ENCODE data around the gene MPZL3.

Gene MPZL3

DNA sequence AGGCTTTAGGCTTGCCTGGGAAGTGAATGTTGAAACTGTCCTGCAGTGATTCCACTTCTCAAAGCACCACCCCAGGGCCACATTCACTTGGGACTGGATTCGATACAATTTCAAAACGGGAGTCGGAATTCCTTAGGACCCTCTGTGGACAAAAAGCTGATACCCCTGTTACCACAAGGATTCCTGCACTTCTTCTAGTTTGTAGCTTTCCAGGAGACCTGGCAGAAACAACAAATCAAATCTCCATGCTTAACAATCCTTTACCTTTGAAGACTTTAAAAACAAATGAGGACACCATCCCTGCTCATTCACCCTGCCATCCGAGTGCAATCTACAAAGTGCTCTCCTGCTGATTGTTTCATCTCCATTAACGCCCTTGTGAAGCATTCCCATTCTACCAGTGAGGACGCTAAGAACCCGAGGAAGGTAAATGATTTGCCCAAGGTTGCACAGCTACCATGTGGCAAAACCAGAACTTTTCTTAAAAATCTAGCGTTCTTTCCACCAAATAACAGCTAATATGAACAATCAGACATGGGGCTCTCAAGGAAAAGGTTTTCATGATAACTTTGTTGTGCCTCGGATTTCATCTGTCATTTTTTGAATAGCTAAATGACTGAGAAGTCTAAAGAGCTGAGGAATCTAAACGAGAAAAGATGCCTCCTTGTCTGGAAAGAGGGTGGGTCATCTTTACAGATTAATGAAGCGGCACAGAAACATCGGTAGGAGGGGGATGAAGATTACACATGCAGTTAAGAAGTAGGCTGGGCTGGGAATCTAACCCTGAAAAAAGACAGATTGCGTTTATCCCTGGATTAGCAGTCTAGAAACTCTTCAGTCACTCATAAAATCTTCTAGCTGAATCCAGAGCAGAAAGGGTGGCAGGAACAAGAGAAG, 12.7 kb upstream of the MPZL3 start:
- DNase-seq: no peak

DNA sequence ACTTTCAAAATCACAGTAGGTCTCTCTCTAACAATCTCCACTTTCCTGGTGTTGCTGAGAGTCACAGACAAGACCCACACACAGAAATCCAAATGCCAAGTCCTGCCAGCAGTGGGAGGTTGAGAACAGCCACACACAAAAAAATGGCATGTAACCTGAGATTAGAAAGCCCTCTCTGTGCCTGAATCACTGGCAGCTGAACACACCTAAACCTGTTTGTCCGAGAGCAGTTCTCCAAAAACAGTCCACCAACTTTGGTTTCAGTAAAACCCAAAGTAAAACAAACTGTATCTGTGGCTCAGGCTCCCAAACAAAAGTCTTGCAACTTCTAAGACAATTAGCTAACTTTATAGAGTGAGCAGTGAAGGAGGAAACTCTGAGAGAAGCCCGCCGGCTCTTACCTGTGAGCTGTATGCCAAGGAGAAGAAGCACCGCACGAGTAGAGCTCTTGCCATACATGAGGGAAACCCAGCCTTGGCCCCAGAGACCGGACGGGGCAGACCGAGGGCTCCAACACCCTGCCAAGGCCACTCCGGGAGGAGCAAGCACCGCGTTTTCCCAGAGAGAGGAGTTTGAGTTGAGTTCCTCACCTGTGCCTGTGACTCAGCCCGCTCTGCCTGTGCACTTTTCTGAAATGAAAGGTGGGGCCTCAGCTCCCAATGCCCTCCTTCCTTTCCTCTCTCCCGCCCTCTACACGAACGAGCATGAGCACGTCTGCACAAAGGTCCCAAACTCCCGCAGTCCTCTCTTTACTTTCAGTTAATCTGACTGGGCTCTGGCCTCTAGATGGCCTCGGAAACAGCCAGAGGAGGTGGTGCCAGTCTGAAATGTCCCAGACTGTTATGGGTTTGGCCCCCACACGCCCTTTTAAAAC, 11.8 kb upstream of the MPZL3 start, which contains the start of gene MPZL2:
Gene MPZL2 (minus strand): TSS at position 603 of the 874 bp plus-strand sequence. CDS start 144 bp downstream, at position 459.
- no peak for DNase-seq

DNA sequence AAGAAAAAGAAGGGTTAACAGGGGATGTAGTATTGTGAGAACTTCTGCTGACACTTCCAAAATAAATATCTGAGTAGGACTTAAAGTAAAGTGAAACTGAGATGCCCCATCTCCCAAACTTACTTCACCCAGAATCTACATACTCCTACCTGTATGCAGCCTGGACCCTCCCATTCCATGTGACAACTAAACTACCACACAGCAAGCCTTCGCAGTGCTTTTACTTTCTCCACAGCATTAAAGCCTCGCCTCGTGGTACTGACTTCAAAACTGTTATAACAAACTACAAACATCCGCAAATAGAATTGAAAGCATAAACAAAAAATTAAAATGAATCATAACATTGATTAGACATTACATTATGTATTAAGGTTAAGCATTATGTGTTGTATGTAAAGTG, 10.9 kb upstream of the MPZL3 start:
- DNase-seq: no peak

DNA sequence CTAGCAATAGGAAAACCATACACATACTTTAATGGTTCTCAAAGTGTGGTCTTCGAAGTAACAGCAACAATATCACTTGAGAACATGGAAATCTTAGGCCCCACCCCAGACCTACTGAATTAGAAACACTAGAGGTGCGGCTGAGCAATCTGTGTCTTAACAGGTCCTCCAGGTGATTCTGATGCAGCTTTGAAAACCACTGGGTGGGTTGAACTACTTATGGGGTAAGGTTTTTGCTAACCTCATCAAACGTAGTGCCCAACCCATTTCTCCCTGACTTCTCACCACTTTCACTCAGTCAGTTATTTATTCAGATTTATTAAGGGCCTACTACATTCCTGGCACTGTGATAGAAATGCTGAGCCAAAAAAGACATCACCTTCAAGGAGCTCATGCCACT, 8.2 kb upstream of the MPZL3 start:
- no peak for DNase-seq

DNA sequence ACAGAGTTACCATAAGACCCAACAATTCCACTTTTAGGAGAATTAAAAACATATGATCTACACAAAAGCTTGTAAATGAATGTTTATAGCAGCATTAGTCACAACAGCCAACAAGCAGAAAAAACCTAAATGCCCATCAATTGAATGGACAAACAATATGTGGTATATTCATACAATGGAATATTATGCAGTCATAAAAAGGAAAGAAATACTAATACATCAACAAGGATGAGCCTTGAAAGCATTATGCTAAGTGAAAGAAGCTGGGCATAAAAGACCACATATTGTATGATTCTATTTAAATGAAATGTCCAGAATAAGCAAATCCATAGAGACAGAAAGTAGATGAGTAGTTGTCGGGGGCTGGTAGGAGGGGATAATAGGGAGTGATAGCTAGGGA, 7.0 kb upstream of the MPZL3 start:
- no peak for DNase-seq

DNA sequence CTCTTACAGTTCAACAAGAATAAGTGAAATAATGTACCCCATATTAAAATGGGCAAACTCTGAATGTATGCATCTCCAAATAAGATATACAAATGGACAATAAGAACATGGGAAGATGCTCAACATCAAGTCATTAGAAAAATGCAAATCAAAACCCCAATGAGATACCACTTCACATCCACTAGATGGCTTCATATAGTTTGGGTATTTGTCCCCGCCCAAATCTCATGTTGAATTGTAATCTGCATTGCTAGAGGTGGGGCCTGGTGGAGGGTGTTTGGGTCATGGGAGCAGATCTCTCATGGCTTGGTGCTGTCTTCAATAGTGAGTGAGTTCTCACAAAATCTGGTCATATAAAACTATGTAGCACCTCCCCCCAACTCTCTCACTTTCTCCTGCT, 6.2 kb upstream of the MPZL3 start:
- DNase-seq: no peak

DNA sequence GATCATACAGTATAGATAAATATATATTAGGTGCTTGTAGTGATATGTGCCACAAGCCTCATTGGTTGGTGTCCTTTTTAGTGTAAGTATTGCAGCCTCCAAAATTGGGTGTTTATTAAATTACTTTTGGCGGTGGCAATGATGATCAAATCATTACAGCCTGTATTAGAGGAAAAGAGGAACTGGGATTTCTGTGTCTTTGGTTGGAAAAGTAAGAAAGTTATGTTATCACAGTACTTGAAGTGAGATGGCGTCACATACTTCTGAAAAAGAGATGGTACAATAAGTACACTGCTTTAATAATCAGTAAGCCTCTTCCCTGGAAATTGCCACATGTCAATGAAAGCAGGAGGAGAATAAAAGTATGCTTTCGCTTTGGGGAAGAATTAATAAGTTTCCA, 523 bp upstream of the MPZL3 start:
- DNase-seq: no peak

DNA sequence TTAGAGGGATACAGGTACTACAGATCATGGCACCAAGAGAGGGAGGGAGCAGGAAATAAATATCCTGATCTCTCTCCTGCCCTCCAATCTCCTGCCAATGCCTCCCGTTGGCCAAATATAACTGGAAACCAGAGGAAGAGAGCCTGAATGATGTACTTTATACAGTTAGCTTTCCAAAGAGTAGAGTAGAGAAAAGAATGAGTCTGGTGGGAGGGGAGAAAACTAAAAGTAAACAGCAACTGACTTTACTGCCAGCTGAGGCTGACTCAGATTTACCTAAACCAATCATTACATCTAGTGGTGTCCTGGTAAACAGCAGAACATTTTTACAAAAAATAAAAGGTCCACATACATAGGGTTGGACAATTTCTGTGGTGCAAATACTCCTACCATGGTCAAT, 5.1 kb downstream of the MPZL3 start:
- no peak for DNase-seq

DNA sequence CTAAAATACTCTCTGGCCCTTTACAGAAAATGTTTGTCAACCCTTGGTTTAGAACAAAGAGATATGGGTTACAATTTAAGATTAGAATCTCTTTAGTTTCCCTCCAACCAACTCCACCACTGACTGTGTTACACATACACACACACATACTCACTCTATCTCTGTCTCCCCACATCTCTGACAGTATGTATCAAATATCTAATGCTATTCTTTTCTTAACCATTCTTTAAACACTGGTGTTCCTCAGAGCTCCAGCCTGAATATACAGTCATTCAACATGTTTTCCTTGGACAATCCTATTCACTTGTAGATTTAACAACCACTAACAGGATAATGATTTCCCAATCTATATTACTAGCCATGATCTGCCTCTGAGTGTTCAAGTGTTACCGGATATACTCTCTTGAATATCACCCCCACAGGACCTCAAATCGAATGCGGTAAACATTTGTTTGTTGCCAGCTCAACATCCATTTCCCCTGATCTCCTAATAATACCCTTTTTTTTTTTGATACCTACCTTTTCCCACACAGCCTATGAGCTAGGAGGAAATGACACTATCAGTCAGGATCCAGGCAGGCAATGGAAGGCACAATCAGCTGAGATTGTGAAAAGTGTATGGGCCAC, 6.1 kb downstream of the MPZL3 start:
- no peak for DNase-seq

DNA sequence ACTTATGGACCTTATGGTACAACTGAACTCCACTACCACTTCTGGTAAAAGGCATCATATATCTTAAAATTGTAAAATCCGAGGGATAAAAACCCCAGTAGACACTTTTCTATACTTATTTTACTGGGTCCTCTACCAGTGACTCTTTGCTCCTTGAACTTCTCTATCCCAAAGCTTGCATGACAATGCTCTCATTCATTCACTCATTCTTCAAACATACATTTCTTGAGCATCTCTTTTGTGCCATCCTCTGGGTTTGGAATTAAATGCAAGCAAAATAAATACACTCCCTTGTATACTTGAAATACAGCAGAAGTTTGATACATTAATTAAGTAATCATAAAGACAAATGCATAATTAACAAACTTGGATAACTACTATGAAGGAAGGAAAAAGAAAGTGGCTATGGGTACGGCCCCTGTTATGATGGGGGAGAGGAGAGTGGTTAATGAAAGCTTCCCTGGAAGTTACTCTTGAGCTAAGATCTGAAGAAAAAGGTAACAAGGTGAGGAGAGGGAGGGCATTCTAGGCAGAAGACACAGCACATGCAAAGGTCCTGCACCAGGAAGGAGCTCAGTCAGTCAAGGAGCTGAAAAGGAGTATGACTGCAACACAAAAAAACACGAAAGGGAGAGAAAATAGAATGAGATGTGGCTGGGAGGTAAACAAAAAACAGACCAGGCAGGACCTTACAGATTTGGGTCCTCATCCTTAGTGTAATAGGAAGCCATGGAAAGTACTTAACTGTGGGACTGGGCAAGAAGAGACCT, 8.0 kb downstream of the MPZL3 start:
- no peak for DNase-seq

DNA sequence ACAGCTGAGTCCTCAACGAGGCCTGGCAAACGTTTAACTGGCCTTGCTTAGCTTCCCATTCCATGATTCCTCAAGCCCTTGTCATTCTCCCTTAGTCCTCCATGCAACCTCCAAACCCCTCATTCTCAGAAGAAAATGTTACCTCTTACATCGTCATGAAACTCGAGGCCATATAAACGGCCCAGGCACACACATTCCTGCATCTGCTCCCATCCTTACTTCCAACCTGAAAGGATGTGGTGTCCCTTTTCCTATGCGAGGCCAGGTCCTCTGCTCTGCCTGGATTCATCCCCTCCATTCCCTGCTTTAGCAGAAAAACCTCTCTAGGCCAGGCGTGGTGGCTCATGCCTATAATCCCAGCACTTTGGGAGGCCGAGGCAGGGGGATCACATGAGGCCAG, 9.0 kb downstream of the MPZL3 start:
- no peak for DNase-seq

DNA sequence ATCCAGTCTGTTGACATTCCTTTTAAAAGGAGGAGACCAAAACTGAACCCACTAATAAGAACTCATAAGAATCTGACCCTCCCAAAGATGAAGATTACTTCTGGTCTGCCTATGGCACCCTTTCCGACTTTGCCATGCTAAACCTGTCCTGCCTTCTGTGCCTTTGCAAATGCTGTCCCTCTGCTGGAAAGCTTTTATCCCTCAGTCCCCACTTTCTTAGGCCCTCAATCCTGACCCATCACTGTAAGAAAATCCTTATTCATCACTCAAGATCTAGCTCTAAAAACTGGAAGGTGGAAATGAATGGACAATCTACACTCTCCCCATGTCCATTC, 10.4 kb downstream of the MPZL3 start:
- no peak for DNase-seq

DNA sequence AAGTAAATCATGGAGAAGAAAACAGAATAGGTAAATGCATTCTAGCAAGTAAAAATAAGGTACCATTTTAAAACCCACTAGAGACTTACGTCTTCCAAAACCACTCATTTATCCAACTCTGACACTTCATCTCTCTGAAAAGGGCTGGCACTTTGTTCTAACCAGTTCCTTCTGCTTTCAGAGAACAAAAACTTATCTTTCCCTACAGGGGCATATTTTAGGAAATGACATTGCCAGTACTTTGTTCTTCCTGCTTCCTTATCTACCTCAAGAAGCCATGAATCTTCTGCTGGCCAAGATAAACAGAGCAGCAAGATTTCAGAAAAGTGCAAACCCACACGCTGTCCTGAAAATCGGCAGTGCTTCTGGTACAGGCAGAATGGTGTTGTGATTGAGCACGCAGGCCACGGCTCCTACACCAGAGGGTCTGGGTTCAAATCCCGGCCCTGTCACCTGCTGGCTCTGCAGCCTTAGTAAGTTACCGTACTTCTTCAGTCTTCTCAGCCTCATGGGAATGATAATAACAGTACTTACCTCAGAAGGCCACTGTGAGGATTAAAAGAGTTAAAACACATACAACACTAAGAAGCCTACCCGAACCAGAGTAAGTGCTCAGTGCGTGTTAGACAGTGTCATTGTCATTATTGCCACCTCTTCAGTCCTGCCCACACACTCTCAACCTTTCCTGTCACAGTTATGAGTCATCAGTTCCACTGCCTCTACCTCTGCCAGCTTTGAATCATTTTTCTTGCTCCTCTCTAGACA, 11.0 kb downstream of the MPZL3 start:
- no peak for DNase-seq

DNA sequence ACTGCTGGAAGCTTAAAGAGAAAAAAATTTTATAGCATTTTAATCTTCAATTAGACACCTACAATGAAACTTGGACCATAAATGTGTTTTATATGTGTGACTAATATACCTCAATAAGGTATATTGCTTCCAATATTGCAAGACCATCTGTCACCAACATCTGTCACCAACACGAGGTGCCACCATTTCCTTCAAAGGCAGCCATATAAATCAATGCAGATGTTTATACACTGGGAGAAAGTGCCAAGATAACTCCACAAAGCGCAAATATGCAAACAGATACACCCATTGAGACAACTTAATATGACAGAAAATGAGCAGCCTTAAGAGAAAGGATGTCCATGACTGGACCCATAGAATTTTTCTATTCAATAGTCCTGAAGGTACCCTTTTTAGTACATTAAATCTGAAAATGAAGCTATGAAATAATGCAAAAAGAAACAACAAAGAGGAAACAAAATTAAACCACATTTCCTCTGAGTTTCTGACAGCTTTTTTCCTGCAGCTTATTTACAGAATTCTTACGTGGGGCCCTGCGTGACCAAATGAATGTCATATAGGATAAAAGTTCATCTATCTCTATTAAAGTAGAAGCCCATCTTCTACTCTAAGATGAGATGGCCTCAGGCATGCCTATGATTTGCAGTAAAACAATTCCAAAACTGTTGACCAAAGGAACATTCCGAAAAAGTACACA, 12.5 kb downstream of the MPZL3 start:
- DNase-seq: no peak

DNA sequence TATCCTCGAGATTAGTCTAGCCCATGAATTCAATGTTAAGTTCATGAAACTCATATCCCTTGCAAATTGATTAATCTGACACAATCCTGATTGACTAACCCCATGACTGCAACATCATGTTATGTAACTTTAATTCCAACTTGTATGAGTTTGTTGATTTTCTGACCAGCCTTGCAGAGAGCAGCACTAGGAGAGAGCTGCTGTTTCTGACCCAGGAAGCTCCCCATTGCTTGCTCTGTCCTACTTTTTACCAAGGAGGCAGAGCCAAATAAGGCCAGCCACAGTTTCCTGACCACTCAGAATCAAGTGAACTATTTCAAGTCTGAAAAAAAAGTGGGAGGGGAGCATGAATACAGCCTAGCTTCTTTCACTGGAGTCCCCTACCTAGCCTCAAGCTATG, 13.2 kb downstream of the MPZL3 start:
- DNase-seq: no peak

DNA sequence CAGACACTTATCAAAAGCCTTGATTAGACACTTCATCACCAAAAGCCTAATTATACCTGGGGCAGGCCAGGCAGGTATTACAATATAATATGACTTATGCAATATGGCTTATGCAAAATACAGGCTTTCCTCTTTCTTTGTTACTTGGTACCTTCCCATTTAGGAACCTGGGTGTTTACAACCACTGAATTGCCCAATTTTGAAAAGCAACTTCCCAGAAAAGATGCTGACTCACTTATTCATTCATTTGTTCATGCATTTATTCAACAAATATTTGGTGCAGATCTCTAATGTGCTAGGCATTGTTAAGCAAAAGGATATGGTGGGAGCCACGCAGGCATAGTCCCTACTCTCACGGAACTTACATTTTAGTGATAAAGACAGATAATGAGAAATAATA, 13.7 kb downstream of the MPZL3 start:
- DNase-seq: no peak

DNA sequence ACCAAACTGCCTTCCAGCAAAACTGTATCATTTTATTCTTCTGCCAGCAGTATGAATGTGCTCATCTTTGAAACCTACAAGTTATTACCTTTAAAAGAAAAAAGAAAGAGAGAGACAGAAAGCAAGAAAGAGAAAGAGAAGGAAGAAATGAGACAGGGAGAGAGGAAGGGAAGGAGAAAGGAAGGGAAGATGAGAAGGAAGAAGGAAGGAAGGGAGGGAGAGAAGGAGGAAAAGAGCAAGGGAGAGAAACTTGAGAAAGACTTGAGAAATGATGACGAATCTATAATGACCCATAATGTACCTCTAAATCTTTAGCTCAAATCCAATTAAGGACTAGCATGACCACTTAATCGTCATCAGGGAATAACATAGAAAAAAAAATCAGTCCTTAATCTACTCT, 16.0 kb downstream of the MPZL3 start:
- DNase-seq: no peak

DNA sequence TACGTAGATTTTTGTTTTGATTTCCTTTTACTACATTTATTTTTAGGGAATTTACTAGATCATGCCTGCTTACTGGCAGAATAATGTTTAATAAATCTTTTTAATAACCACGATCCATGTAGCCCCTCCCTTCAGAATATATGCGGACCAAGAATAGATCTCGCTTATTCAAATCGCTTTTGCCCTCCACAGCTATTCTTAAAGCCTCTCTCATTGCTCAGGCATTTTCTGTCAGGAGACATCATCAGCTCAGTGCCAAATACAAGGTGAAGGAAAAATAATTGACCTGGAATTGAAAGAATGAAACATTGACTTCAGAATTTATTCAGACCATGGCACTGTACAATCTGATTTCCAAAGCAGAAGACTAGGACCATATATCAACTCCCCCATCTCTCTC, 17.3 kb downstream of the MPZL3 start:
- DNase-seq: no peak

DNA sequence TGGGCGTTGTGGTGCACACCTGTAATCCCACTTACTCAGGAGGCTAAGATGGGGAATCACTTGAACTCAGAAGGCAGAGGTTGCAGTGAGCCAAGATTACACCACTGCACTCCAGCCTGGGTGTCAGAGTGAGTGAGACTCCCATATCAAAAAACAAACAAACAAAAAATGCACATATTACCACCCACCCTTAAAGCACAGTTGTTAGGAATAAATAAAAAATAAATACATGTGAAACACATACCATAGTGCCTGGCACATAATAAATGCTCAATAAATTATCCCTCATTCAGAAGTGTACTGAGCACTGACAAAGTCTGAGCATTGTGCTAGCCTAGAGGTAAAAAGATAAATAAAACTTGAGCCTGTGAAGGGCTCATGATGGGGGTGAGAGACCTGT, 18.3 kb downstream of the MPZL3 start:
- no peak for DNase-seq

DNA sequence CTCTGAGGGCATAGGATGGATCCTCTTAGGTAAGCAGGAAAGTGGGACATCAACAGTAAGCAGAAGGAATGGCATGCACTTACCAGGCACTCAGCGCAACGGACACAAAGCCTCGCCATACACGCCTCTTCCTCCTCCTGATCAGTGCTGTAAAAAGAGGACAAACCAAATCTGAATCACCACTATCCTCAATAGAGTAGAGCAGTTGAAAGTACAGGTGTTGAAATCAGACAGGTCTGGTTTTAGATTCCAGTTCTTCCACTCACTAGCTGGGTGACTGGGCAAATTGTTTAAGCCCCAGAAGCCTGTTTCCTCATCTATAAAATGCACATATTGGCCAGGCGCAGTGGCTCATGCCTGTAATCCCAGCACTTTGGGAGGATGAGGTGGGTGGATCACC, 18.8 kb downstream of the MPZL3 start:
- DNase-seq: no peak

DNA sequence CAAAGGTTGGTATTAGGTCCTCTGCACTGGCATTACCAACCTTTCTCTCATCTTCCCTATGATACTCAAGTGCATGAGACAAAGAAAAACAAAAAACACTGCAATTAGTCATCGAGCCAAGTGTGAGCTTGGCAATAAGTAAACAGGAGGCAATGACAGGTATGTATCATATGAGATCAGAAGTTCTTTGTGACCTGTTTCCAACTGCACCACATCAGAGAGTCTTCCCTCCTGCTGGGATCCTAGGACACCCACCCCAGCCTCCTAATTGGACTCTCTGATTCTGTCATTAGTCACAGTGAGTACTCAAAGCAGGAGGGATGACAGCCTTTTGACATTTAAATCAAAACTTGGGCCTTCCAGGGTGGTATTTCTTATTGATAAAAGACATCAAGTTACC, 19.5 kb downstream of the MPZL3 start:
- no peak for DNase-seq

DNA sequence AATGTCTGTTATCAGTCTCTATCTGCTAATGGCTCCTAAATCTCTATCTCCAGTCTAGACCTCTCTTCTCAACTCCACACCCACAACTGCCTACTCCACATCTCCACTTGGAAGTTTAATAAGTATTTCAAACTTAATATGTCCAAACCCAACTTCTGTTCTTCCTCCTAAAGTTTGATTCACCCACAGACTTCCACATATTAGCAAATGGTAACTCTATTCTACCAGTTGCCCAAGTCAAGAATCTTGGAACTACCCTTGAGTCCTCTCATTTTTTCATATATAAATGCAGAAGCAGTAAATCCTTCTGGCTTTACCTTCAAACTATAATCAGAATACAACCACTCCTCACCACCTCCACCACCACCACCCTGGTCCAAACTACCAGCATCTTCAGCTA, 20.7 kb downstream of the MPZL3 start:
- no peak for DNase-seq
